HG02588 (cell line): ENCODE results near the gene FLG.
"Not testable (repeated sequence)": the region's sequence is repeated elsewhere in the genome, so short reads cannot be mapped to it uniquely, and the experiment has no call there.

Experiments
- ATAC-seq: cut with Tn5 transposase; IDR thresholded peaks from one replicate; pipeline ENCODE4 v1.9.1; 2021; ENCODE audit warnings: mild to moderate bottlenecking, moderate library complexity; ENCODE audit not compliant: unreplicated experiment

FLG gene

GRCh38 chr1:152325111-152325510 is at the start of gene FLG:
Gene FLG, minus strand, starts transcription at chr1:152325239. Its CDS starts 9,783 bp downstream, at chr1:152315456.
- no peak for ATAC-seq

GRCh38 chr1:152374451-152374850 is 49.4 kb upstream of the FLG start:
- no peak for ATAC-seq

GRCh38 chr1:152372672-152373071 is 47.6 kb upstream of the FLG start:
- no peak for ATAC-seq

GRCh38 chr1:152367436-152367835 is 42.4 kb upstream of the FLG start:
- no peak for ATAC-seq

DNA sequence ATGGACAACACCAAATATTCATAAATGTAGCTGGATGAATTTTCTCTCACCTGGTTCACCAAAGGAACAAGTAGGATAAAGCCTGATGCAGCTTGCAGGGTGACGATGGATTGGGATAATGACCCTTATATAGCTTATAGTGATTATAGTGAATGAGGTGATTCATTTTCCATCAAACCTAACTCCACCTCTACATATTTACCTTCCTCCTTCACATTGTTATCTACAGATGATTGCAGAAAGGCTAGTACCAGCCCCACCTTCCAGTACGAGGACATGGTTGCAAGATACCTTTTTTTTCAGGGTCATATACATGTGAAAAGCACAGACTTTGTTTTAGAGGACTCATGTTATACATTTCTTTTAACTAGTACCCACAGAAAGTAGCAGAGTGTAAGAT is 34.9 kb upstream of the FLG start, which contains the start of gene FLG2:
TSS of gene FLG2 (minus strand) at position 101 of the 400 bp plus-strand sequence. CDS start 1,122 bp downstream, outside the sequence.
- ATAC-seq, result no peak

- ATAC-seq, result no peak
These were observed 31.7 kb upstream of the FLG start for GRCh38 chr1:152356736-152357135.

DNA sequence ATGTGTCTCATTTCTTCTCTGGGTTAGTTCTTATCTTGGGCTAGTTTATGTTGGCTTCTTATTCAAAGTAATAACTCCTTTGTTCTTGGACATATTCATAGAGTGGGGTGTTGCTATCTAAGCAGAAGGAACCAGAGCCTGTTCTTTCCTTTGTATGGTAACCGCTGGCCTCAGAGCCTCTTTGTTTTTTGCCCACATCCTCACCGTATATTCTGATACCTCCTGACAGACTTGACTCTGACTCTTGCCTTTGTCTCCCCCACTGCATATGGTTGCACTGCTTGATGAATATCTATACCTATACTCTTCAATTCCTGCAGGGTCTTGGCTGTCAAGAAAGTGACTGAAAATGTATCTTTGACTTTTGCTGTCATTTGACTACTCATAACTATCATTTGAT is 24.6 kb upstream of the FLG start:
- no peak for ATAC-seq

- ATAC-seq, result no peak
These were observed 23.4 kb upstream of the FLG start for GRCh38 chr1:152348447-152348846.

GRCh38 chr1:152347116-152347728 is 22.2 kb upstream of the FLG start:
- ATAC-seq, result no peak

GRCh38 chr1:152344438-152344837 is 19.4 kb upstream of the FLG start:
- ATAC-seq, result no peak

DNA sequence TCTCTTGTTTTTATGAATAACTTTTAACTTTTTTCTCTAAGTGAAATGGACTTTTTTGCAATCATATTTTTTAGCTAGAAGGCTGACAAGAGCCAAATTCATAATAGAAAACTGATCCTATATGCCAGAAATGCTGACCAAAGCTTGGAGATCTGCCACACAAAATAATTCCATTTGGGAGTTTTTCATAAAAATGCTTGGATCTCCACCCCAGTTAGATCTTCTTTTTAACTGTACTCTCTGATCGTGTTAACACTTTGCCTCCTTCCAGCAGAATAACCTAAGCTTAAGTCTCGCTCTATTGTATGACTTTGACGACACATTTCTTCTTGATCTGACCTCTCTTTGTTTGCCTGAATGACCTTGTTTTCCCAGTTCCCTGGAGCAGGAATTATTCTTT is 18.0 kb upstream of the FLG start:
- no peak for ATAC-seq

DNA sequence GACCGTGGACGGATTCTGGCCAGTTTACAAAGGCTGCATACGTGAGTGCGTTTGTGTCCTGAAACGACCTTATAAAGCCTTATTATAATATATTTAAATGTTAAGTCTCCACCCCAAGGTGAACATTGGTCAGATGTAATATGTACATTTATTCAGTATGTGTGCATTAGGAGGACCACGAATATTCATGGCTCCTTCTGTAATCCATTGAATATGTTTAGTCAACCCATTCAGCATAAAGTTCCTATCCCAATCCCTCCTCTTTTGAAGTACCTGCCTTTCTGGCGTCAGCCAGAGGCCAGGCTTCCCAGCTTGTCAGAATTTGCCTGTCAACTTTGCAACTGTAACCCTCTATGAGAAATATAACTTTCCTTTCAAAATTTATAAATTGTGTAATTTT is 10.4 kb upstream of the FLG start:
- ATAC-seq, result no peak

GRCh38 chr1:152328801-152329391 is 3.9 kb upstream of the FLG start:
- no peak for ATAC-seq

GRCh38 chr1:152313970-152314369 is 11.1 kb downstream of the FLG start:
- no peak for ATAC-seq

GRCh38 chr1:152313319-152313801 is 11.7 kb downstream of the FLG start:
- ATAC-seq, result no peak

DNA sequence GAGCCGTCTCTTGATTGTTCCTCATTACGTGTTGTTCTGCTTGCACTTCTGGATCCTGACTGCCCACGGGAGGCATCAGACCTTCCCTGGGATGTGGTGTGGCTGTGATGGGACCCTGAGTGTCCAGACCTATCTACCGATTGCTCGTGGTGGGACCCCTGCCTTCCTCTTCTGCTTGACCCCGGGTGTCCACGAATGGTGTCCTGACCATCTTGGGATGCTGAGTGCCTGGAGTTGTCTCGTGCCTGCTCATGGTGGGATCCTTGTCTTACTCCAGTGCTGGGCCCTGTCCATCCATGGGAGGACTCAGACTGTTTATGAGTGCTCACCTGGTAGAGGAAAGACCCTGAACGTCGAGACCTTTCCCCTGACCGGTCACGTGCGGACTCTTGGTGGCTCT is 12.9 kb downstream of the FLG start:
- not testable (repeated sequence) for ATAC-seq

DNA sequence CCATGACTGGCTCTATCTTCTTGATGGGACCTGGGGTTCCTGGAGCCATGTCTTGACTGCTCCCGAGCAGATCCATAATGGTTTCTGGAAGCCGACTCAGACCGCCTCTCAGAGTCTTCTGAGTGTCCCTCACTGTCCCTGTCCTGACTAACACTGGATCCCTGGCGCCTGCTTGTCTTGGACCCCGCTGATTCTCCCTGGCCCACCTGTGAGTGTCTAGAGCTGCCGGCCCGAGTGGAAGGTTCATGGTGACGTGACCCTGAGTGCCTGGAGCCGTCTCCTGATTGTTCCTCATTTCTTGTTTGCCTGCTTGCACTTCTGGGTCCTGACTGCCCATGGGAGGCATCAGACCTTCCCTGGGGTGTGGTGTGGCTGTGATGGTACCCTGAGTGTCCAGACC is 15.1 kb downstream of the FLG start:
- no peak for ATAC-seq

- ATAC-seq, result not testable (repeated sequence)
These were observed 15.6 kb downstream of the FLG start for GRCh38 chr1:152309320-152309901.

- ATAC-seq, result not testable (repeated sequence)
These were observed 16.3 kb downstream of the FLG start for GRCh38 chr1:152308758-152309157.

DNA sequence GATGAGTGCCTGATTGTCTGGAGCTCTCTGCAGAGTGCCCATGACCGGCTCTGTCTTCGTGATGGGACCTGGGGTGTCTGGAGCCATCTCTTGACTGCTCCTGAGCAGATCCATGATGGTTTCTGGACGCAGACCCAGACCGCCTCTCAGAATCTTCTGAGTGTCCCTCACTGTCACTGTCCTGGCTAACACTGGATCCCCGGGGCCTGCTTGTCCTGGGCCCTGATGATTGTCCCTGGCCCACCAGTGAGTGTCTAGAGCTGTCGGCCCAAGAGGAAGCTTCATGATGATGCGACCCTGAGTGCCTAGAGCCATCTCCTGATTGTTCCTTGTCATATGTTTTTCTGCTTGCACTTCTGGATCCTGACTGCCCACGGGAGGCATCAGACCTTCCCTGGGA is 17.1 kb downstream of the FLG start:
- ATAC-seq, result not testable (repeated sequence)

DNA sequence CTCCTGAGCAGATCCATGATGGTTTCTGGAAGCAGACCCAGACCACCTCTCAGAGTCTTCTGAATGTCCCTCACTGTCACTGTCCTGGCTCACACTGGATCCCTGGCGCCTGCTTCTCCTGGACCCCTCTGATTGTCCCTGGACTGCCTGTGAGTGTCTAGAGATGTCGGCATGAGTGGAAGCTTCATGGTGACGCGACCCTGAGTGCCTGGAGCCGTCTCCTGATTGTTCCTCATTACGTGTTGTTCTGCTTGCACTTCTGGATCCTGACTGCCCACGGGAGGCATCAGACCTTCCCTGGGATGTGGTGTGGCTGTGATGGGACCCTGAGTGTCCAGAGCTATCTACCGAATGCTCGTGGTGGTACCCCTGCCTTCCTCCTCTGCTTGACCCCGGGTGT is 18.9 kb downstream of the FLG start:
- not testable (repeated sequence) for ATAC-seq

DNA sequence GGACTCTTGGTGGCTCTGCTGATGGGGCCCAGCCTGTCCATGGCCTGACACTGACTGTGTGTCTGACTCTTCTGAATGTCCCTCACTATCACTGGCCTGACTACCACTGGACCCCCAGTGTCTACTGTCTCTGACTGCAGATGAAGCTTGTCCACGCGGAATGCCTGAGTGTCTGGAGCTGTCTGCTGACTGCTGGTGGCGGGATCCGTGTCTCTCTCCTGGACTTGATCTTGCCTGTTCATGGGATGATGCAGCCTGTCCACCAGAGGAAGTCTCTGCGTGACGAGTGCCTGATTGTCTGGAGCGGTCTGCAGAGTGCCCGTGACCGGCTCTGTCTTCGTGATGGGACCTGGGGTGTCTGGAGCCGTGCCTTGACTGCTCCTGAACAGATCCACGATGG is 20.3 kb downstream of the FLG start:
- not testable (repeated sequence) for ATAC-seq
